NCI-H748 (cell line): ENCODE measurements around the gene RNF213.
"Not testable (repeated sequence)": the region's sequence is repeated elsewhere in the genome, so short reads cannot be mapped to it uniquely, and the experiment has no call there.

Experiments
- DNase-seq: peaks from one replicate; lab custom pipeline; 2025; ENCODE audit not compliant: unreplicated experiment; lab: John Stamatoyannopoulos, UW

The RNF213 gene

GRCh38 chr17:80291691-80292487 lies 31.2 kb downstream of the RNF213 start:
- DNase-seq, result no peak

GRCh38 chr17:80292521-80292971 lies 31.9 kb downstream of the RNF213 start:
- DNase-seq, result no peak

GRCh38 chr17:80294210-80294609 lies 33.6 kb downstream of the RNF213 start:
- DNase-seq, result no peak

- no peak for DNase-seq
Measured at GRCh38 chr17:80294653-80295052, 34.0 kb downstream of the RNF213 start.

GRCh38 chr17:80295146-80295545 lies 34.5 kb downstream of the RNF213 start:
- DNase-seq, result no peak

- DNase-seq, result no peak
Measured at GRCh38 chr17:80295559-80295958, 34.9 kb downstream of the RNF213 start.

- DNase-seq, result no peak
Measured at GRCh38 chr17:80296221-80296620, 35.6 kb downstream of the RNF213 start.

- no peak for DNase-seq
Measured at GRCh38 chr17:80297996-80298560, 37.4 kb downstream of the RNF213 start.

GRCh38 chr17:80299350-80300100 lies 38.9 kb downstream of the RNF213 start:
- not testable (repeated sequence) for DNase-seq

- DNase-seq, result not testable (repeated sequence)
Measured at GRCh38 chr17:80300756-80301155, 40.1 kb downstream of the RNF213 start.

GRCh38 chr17:80303824-80304223 lies 43.2 kb downstream of the RNF213 start:
- no peak for DNase-seq

GRCh38 chr17:80307994-80308691 lies 47.5 kb downstream of the RNF213 start:
- DNase-seq, result no peak

- DNase-seq, result no peak
Measured at GRCh38 chr17:80308692-80309517, 48.3 kb downstream of the RNF213 start.

GRCh38 chr17:80311216-80311827 lies 50.7 kb downstream of the RNF213 start:
- DNase-seq, result no peak

GRCh38 chr17:80312621-80313135 lies 52.0 kb downstream of the RNF213 start:
- no peak for DNase-seq

GRCh38 chr17:80313160-80313829 lies 52.6 kb downstream of the RNF213 start:
- DNase-seq, result no peak

- not testable (repeated sequence) for DNase-seq
Measured at GRCh38 chr17:80313946-80314345, 53.3 kb downstream of the RNF213 start.

- no peak for DNase-seq
Measured at GRCh38 chr17:80315517-80316182, 55.0 kb downstream of the RNF213 start.

- DNase-seq, result no peak
Measured at GRCh38 chr17:80316431-80316830, 55.8 kb downstream of the RNF213 start.
